ENCODE results near the gene RNF31. TPM values are rescaled to one million over a fixed set of nuclear protein-coding genes. Genes with fewer than 3 reads are reported as not detected.
A peak's percentile ranks its signal among the peaks of the same experiment; 100 is the strongest.

RNF31 gene
- total RNA-seq, 5 donors from 2014 or later (not counting 1 experiment from before 2014, with no cell fraction given): 67.7 to 131 (median 100) TPM

DNA sequence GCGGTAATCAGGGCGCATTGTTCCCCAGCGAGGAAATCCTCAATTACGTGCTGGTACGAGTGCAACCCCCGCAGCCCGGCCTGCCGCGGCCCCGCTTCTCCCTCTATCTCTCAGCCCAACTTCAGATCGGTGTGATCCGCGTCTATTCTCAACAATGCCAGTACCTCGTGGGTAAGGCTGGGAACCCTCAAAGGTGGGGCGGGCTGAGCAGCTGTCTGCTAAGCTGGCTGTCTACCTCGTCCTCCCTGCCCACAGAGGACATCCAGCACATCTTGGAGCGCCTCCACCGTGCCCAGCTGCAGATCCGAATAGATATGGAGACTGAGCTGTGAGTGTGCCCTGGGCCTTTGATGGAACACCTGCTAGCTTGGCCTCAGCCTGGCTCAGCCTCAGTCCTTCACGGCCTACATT lies 25.6 kb downstream of the RNF31 start:
- Mint-ChIP-seq H3K36me3 (peaks cover 24% of the 10 kb centered on the region), H3K4me3 (peak overlapping the region in 2 of 3 donors; percentile 86 to 91), H3K27me3 (no peaks in the 10 kb centered on the region), H3K9me3 (no peaks in the 10 kb centered on the region), H3K4me1 (peaks cover 22 to 44% (median 29%) of the 10 kb centered on the region in 3 donors), H3K27ac (peak overlapping the region; percentile 41 to 87)
- no peak for ATAC-seq (replicated peaks in 1 of 4)
- Histone ChIP-seq H3K27ac (ENCODE audit: low read length) (no peak overlapping the region), H3K4me3 (ENCODE audit: control insufficient read depth in 1 of 2, extremely low read depth in 1 of 2, low read length in 1 of 2) (no peak overlapping the region), H3K36me3 (ENCODE audit: control insufficient read depth in 2 of 2, extremely low read depth in 1 of 2, insufficient read depth in 1 of 2, low read length in 1 of 2) (peaks cover 4 to 26% of the 10 kb centered on the region in 2 donors), H3K4me1 (ENCODE audit: control insufficient read depth in 1 of 2, extremely low read depth in 1 of 2, insufficient read depth in 2 of 2, low read length in 2 of 2) (peaks cover 2 to 28% of the 10 kb centered on the region in 2 experiments), H3K27me3 (replicated peaks in 1 of 2; ENCODE audit: control insufficient read depth in 2 of 2, extremely low read depth in 1 of 2, insufficient read depth in 2 of 2, low read length in 1 of 2) (no peaks in the 10 kb centered on the region), H3K9me3 (no peaks in the 10 kb centered on the region)
- peak in 1 of 35 experiments; percentile 25 for DNase-seq
- ChIA-PET CTCF (interaction anchor here in 1 of 2 donors (0.5 kb wide), 1 partner anchor 12 kb away, joined by 3 read pairs; the partner anchor contains the start of gene IRF9), POLR2A (interaction anchor here in 1 of 2 donors (0.9 kb wide), 1 partner anchor 12 kb away, joined by 3 read pairs; the partner anchor contains the start of gene IRF9)
- 85% methylated on average over 13 of the region's 20 CpGs for WGBS (ENCODE audit: insufficient coverage)

DNA sequence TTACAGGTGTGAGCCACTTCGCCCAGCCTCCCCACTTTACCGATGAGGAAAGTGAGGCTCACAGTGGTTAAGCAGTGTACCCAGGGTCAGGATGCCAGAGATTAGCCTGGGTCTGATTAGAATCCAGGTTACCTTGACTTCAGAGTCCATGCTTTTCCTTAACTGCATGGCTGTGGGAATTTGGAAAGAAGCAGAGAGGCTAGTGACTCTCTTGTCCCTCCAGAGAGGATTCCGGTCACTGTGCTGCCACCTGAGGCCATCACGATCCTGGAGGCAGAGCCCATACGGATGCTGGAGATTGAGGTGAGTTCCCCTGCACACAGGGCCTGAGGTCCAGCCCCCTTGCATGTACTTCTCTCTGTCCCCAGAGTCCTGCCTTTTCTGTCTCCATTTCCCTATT lies 29.3 kb downstream of the RNF31 start:
- WGBS (ENCODE audit: insufficient coverage): 100% methylated on average over 5 of the region's 5 CpGs
- H3K27me3 ChIP-seq (replicated peaks in 1 of 2; ENCODE audit: control insufficient read depth in 2 of 2, extremely low read depth in 1 of 2, insufficient read depth in 2 of 2, low read length in 1 of 2): no peaks in the 10 kb centered on the region
- no peak overlapping the region for H3K4me3 ChIP-seq (ENCODE audit: control insufficient read depth in 1 of 2, extremely low read depth in 1 of 2, low read length in 1 of 2)
- Mint-ChIP-seq H3K36me3 (peaks cover 30% of the 10 kb centered on the region), H3K9me3 (no peaks in the 10 kb centered on the region), H3K4me1 (peaks cover 8 to 26% (median 11%) of the 10 kb centered on the region in 3 donors), H3K4me3 (no peak overlapping the region), H3K27ac (no peak overlapping the region), H3K27me3 (no peaks in the 10 kb centered on the region)
- POLR2A ChIA-PET: no interaction called here
- H3K9me3 ChIP-seq: no peaks in the 10 kb centered on the region
- H3K27ac ChIP-seq (ENCODE audit: low read length): no peak overlapping the region
- no peak for DNase-seq
- CTCF ChIA-PET: interaction anchor here in 1 of 2 donors (0.7 kb wide), 1 partner anchor 68 kb away, joined by 3 read pairs; no protein-coding TSS in a partner anchor
- H3K4me1 ChIP-seq (ENCODE audit: control insufficient read depth in 1 of 2, extremely low read depth in 1 of 2, insufficient read depth in 2 of 2, low read length in 2 of 2): peaks cover 2 to 16% of the 10 kb centered on the region in 2 experiments
- H3K36me3 ChIP-seq (ENCODE audit: control insufficient read depth in 2 of 2, extremely low read depth in 1 of 2, insufficient read depth in 1 of 2, low read length in 1 of 2): peaks cover 20 to 52% of the 10 kb centered on the region in 2 donors
- no peak for ATAC-seq (replicated peaks in 1 of 4)

DNA sequence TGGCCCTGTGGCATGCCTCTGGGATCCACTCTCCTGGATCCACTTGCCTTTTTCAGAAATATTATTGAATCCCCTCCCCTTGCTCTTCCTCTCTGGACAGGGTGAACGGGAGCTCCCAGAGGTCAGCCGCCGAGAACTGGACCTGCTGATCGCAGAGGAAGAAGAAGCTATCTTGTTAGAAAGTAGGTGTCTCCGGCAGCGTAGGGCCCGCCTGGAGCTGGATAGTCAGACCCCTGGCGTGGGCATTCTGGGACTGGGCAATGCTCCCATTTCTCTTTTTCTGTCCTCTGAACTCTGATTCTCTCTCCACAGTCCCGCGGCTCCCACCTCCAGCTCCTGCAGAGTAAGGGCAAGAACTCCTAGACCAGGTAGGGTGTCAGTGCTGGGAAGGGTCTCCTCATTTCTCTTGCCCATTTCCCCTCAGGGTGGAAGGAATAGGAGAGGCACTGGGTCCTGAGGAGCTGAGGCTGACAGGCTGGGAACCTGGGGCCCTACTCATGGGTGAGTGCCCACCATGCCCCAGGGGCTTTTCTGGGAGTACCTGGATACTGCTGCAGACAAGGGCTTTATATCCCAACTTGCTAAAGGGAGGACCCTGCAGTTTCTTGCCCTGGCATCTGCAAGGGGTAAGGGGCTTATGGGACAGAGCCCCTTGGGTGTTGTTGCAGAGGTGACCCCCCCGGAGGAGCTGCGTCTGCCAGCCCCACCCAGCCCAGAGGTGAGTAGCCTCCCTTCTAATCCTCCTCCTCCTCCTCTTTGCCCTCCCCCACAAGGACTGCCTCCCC lies 29.9 kb downstream of the RNF31 start:
- CTCF ChIA-PET: no interaction called here
- Mint-ChIP-seq H3K27ac (peak overlapping the region in 1 of 2 donors; percentile 36), H3K4me3 (no peak overlapping the region), H3K36me3 (peaks cover 34% of the 10 kb centered on the region), H3K27me3 (no peaks in the 10 kb centered on the region), H3K9me3 (no peaks in the 10 kb centered on the region), H3K4me1 (peaks cover 6 to 21% (median 10%) of the 10 kb centered on the region in 3 donors)
- H3K4me1 ChIP-seq (ENCODE audit: control insufficient read depth in 1 of 2, extremely low read depth in 1 of 2, insufficient read depth in 2 of 2, low read length in 2 of 2): peaks cover 0 to 9% of the 10 kb centered on the region in 2 experiments
- no peak for DNase-seq
- H3K4me3 ChIP-seq (ENCODE audit: control insufficient read depth in 1 of 2, extremely low read depth in 1 of 2, low read length in 1 of 2): no peak overlapping the region
- POLR2A ChIA-PET: no interaction called here
- 100% methylated on average over 1 of the region's 12 CpGs for WGBS (ENCODE audit: insufficient coverage)
- H3K27ac ChIP-seq (ENCODE audit: low read length): no peak overlapping the region
- H3K27me3 ChIP-seq (replicated peaks in 1 of 2; ENCODE audit: control insufficient read depth in 2 of 2, extremely low read depth in 1 of 2, insufficient read depth in 2 of 2, low read length in 1 of 2): no peaks in the 10 kb centered on the region
- no peak for ATAC-seq (replicated peaks in 1 of 4)
- no peaks in the 10 kb centered on the region for H3K9me3 ChIP-seq
- peaks cover 25 to 58% of the 10 kb centered on the region in 2 donors for H3K36me3 ChIP-seq (ENCODE audit: control insufficient read depth in 2 of 2, extremely low read depth in 1 of 2, insufficient read depth in 1 of 2, low read length in 1 of 2)

GRCh38 chr14:24177891-24178290 lies 30.6 kb downstream of the RNF31 start:
- Mint-ChIP-seq H3K4me3 (no peak overlapping the region), H3K4me1 (peaks cover 3 to 18% (median 7%) of the 10 kb centered on the region in 3 donors), H3K27me3 (no peaks in the 10 kb centered on the region), H3K36me3 (peaks cover 39% of the 10 kb centered on the region), H3K27ac (no peak overlapping the region), H3K9me3 (no peaks in the 10 kb centered on the region)
- Histone ChIP-seq H3K27ac (ENCODE audit: low read length) (no peak overlapping the region), H3K27me3 (replicated peaks in 1 of 2; ENCODE audit: control insufficient read depth in 2 of 2, extremely low read depth in 1 of 2, insufficient read depth in 2 of 2, low read length in 1 of 2) (no peaks in the 10 kb centered on the region), H3K9me3 (no peaks in the 10 kb centered on the region), H3K4me3 (ENCODE audit: control insufficient read depth in 1 of 2, extremely low read depth in 1 of 2, low read length in 1 of 2) (no peak overlapping the region), H3K4me1 (ENCODE audit: control insufficient read depth in 1 of 2, extremely low read depth in 1 of 2, insufficient read depth in 2 of 2, low read length in 2 of 2) (peaks cover 0 to 3% of the 10 kb centered on the region in 2 experiments), H3K36me3 (ENCODE audit: control insufficient read depth in 2 of 2, extremely low read depth in 1 of 2, insufficient read depth in 1 of 2, low read length in 1 of 2) (peaks cover 25 to 65% of the 10 kb centered on the region in 2 donors)
- WGBS (ENCODE audit: insufficient coverage): 98% methylated on average over 5 of the region's 14 CpGs
- ChIA-PET POLR2A (no interaction called here), CTCF (interaction anchor here in 1 of 2 donors (0.5 kb wide), 1 partner anchor 1167 kb away, joined by 4 read pairs; no protein-coding TSS in a partner anchor)
- DNase-seq (no peak), ATAC-seq (replicated peaks in 1 of 4) (no peak)

GRCh38 chr14:24178399-24179178 lies 31.3 kb downstream of the RNF31 start:
- H3K27ac Mint-ChIP-seq: peak overlapping the region in 1 of 2 donors; percentile 28
- Histone ChIP-seq H3K27ac (ENCODE audit: low read length) (no peak overlapping the region), H3K9me3 (no peaks in the 10 kb centered on the region), H3K27me3 (replicated peaks in 1 of 2; ENCODE audit: control insufficient read depth in 2 of 2, extremely low read depth in 1 of 2, insufficient read depth in 2 of 2, low read length in 1 of 2) (no peaks in the 10 kb centered on the region), H3K4me1 (ENCODE audit: control insufficient read depth in 1 of 2, extremely low read depth in 1 of 2, insufficient read depth in 2 of 2, low read length in 2 of 2) (no peaks in the 10 kb centered on the region), H3K36me3 (ENCODE audit: control insufficient read depth in 2 of 2, extremely low read depth in 1 of 2, insufficient read depth in 1 of 2, low read length in 1 of 2) (peaks cover 28 to 72% of the 10 kb centered on the region in 2 donors), H3K4me3 (ENCODE audit: control insufficient read depth in 1 of 2, extremely low read depth in 1 of 2, low read length in 1 of 2) (no peak overlapping the region)
- peaks cover 0 to 11% (median under 1%) of the 10 kb centered on the region in 3 donors for H3K4me1 Mint-ChIP-seq
- H3K36me3 Mint-ChIP-seq: peaks cover 40% of the 10 kb centered on the region
- DNase-seq: no peak
- WGBS (ENCODE audit: insufficient coverage): 100% methylated on average over 1 of the region's 12 CpGs
- ATAC-seq (replicated peaks in 1 of 4): no peak
- H3K27me3 Mint-ChIP-seq: no peaks in the 10 kb centered on the region
- POLR2A ChIA-PET: no interaction called here
- CTCF ChIA-PET: interaction anchor here in 1 of 2 donors (0.5 kb wide), 1 partner anchor 1167 kb away, joined by 4 read pairs; no protein-coding TSS in a partner anchor
- no peaks in the 10 kb centered on the region for H3K9me3 Mint-ChIP-seq
- no peak overlapping the region for H3K4me3 Mint-ChIP-seq

DNA sequence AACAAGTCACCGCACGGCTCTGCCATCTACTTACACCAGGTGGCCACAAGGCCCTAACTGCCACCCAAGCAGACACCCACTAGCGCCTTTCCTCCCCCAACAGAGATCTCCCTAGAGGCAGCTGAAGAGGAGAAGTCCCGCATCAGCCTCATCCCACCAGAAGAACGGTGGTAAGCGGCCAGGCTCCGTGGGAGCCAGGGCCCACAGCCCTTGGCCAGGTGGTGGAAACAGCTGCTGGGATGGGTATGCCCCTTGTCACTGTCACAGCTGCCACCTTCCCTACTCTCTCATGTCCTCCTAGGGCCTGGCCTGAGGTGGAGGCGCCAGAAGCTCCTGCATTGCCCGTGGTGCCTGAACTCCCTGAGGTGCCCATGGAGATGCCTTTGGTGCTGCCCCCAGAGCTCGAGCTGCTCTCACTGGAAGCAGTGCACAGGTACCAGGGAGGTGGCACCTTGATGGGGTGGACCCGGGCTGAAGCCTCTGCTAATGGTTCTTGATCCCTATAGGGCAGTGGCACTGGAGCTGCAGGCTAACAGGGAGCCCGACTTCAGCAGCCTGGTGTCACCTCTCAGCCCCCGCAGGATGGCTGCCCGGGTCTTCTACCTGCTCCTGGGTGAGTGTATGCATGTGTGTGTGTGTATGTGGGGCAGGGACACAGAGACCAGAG lies 32.1 kb downstream of the RNF31 start:
- H3K27me3 Mint-ChIP-seq: no peaks in the 10 kb centered on the region

More for the DNA sequence above, 32.1 kb downstream of the RNF31 start:
- no peak for ATAC-seq (replicated peaks in 1 of 4)
- H3K4me3 Mint-ChIP-seq: no peak overlapping the region
- ChIA-PET POLR2A (interaction anchor here in 1 of 2 donors (0.6 kb wide), 1 partner anchor 8 kb away, joined by 9 read pairs; no protein-coding TSS in a partner anchor), CTCF (no interaction called here)
- no peak overlapping the region for H3K27ac ChIP-seq (ENCODE audit: low read length)
- H3K27me3 ChIP-seq (replicated peaks in 1 of 2; ENCODE audit: control insufficient read depth in 2 of 2, extremely low read depth in 1 of 2, insufficient read depth in 2 of 2, low read length in 1 of 2): no peaks in the 10 kb centered on the region
- H3K36me3 Mint-ChIP-seq: peaks cover 41% of the 10 kb centered on the region
- H3K27ac Mint-ChIP-seq: peak overlapping the region; percentile 17 to 66
- H3K9me3 Mint-ChIP-seq: no peaks in the 10 kb centered on the region
- peaks cover 0 to 9% (median 0%) of the 10 kb centered on the region in 3 donors for H3K4me1 Mint-ChIP-seq
- peaks cover 30 to 79% of the 10 kb centered on the region in 2 donors for H3K36me3 ChIP-seq (ENCODE audit: control insufficient read depth in 2 of 2, extremely low read depth in 1 of 2, insufficient read depth in 1 of 2, low read length in 1 of 2)
- H3K4me1 ChIP-seq (ENCODE audit: control insufficient read depth in 1 of 2, extremely low read depth in 1 of 2, insufficient read depth in 2 of 2, low read length in 2 of 2): no peaks in the 10 kb centered on the region
- 91% methylated on average over 11 of the region's 14 CpGs for WGBS (ENCODE audit: insufficient coverage)
- no peak for DNase-seq
- H3K4me3 ChIP-seq (ENCODE audit: control insufficient read depth in 1 of 2, extremely low read depth in 1 of 2, low read length in 1 of 2): no peak overlapping the region
- H3K9me3 ChIP-seq: no peaks in the 10 kb centered on the region
